ENCODE data around the gene CEL. TPM values are rescaled to one million over a fixed set of nuclear protein-coding genes. Genes with fewer than 3 reads are reported as not detected.

Gene CEL
- 0.11 and 0.13 TPM in 2 replicates for total RNA-seq

DNA sequence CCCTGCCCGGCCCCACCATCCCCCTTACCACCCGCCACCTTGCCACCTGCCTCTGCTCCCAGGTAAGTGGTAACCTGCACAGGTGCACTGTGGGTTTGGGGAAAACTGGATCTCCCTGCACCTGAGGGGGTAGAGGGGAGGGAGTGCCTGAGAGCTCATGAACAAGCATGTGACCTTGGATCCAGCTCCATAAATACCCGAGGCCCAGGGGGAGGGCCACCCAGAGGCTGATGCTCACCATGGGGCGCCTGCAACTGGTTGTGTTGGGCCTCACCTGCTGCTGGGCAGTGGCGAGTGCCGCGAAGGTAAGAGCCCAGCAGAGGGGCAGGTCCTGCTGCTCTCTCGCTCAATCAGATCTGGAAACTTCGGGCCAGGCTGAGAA, at the start of gene CEL:
Gene CEL, plus strand, starts transcription at position 218 of the 382 bp plus-strand sequence. Its CDS starts 22 bp downstream, at position 240.

DNA sequence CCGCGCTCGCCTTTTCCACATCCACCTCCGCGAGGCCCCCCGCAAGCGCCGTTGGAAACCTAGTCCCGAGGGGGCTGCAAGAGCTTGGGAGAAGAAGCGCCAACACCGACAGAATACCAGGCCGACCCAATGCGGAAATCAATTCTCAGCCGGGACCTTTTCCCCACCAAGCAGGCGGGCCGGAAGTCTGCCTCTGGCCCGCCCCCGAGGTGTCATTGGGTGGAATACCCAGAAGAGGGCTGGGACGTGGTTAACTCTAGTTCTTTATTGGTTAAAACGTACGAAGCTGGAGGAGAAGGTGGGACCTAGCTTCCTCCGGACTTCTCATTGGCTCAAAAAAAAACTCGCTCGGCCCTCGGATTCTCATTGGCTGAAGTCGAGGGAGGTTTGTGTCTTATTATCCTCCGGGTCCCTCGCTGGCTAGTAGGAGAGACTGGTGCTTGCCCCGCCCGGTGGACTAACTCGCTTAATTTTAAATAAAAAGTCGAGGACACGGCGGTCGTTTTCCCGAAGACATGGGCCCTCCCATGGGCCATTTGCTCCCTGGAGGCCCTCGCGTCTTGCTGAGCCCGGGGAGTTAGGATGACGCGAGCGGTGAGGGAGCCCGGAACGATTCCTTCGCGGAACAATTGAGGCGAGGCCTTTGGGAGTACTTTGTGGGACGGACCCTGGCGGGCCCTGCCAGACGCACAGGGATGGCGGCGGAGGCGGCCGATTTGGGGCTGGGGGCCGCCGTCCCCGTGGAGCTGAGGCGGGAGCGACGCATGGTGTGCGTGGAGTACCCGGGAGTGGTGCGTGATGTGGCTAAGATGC, 31.3 kb upstream of the CEL start, which contains the start of gene GTF3C5:
Gene GTF3C5, plus strand, starts transcription at position 681 of the 813 bp plus-strand sequence. Its CDS starts 15 bp downstream, at position 696.

Small RNAs within 50 kb of the gene (small RNA-seq; reads per million reads assigned to genes)
- gene MIR6877: 1.4 reads per million, percentile 58 among the genes with 10 or more reads in this experiment

Other genes starting within 250 kb of the CEL start
- 0.78 and 0.86 TPM in 2 replicates for gene AK8, start 183.7 kb upstream of the CEL start, total RNA-seq
- 3.4 and 5.0 TPM in 2 replicates for gene SPACA9, start 183.1 kb upstream of the CEL start, total RNA-seq
- gene TSC1, start 117.4 kb upstream of the CEL start, total RNA-seq: 70.2 and 77.0 TPM in 2 replicates
- 0.11 TPM in 1 of 2 replicates, not detected in the other for gene GFI1B, start 83.3 kb upstream of the CEL start, total RNA-seq
- 33.7 and 35.7 TPM in 2 replicates for gene GTF3C5, start 31.0 kb upstream of the CEL start, total RNA-seq
- 11.6 and 16.1 TPM in 2 replicates for gene RALGDS, start 59.3 kb downstream of the CEL start, total RNA-seq
- 7.4 and 9.5 TPM in 2 replicates for gene GBGT1, start 101.9 kb downstream of the CEL start, total RNA-seq
- not detected in 2 replicates for gene OBP2B, start 147.3 kb downstream of the CEL start, total RNA-seq
- not detected in 2 replicates for gene ABO, start 213.2 kb downstream of the CEL start, total RNA-seq